LNCAP (cell line): Measurements from ENCODE around the gene SGCG.

Experiments
- CTCF ChIP-seq: fragments of 450-650 bp; IDR thresholded peaks from 2 replicates; pipeline ENCODE4 v1.5.1; 2017; ENCODE audit warnings: mild to moderate bottlenecking

The SGCG gene

GRCh38 chr13:23288564-23288963, 107.8 kb downstream of the SGCG start:
- no peak for TF ChIP-seq CTCF

- TF ChIP-seq CTCF, result no peak
Measured at GRCh38 chr13:23288995-23289394, 108.2 kb downstream of the SGCG start.

- no peak for TF ChIP-seq CTCF
Measured at GRCh38 chr13:23289917-23290357, 109.2 kb downstream of the SGCG start.

GRCh38 chr13:23292586-23292985, 111.8 kb downstream of the SGCG start:
- no peak for TF ChIP-seq CTCF

GRCh38 chr13:23319883-23320224, 139.1 kb downstream of the SGCG start:
- no peak; the same call in 1 of the 2 replicates for TF ChIP-seq CTCF

DNA sequence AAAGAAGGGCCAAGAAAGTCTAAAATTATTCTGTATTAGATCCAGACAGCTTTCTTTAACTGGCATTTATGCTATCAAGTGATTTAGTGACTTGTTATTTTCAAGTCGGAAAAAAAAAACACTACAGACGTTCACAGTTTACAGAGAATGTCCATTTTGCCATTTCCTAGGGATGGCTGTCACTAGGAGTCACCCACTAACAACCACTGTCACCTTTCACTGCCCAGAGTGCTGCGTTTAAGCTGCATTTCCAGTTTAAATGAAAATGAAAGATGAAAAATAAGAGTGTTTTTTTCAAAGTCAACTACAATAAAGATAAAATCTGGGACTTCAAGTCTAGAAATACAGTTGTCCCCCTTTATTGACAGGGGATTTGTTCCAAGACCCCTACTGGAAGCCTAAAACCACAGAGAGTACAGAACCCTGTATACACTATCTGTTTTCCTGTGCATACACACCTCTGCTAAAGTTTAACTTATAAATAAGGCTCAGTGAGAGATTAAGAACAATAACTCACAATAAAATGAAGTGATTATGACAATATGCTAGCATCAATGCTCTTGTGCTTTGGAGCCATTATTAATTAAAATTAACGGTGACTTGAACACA, 140.3 kb downstream of the SGCG start:
- no peak for TF ChIP-seq CTCF

DNA sequence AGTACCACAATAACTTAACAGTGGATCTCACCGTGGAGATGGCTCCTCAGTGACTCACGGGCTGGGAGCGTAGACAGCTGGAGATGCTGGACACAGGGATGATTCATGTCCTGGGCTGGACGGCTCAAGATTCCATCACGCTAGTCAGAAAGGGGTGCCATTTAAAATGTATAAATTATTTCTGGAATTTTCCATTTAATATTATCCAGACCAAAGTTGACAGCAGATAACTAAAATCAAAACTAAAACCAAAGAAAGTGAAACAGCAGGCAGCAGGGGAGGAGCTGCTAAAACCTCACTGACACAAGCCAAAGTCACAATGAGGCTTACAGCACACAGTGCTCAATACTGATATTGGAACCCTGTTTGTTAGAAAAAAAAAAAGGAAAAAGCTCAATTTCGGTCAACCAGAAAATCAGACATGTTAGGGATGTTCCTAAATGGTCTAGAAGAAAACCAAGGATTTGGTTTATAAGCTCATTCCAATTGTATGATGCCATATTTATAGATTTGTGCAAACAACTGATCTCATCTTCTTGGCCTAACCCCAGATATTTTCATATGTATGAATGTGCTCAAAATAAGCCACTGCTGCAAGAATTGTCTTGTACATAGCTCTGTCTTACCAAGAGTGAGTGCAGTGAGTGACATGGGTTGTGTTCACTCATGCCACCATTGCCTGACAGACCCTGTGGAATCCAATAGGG, 140.9 kb downstream of the SGCG start:
- no peak for TF ChIP-seq CTCF
